ENCODE data around the gene THSD8.
A peak's percentile ranks its signal among the peaks of the same experiment; 100 is the strongest.

DNA sequence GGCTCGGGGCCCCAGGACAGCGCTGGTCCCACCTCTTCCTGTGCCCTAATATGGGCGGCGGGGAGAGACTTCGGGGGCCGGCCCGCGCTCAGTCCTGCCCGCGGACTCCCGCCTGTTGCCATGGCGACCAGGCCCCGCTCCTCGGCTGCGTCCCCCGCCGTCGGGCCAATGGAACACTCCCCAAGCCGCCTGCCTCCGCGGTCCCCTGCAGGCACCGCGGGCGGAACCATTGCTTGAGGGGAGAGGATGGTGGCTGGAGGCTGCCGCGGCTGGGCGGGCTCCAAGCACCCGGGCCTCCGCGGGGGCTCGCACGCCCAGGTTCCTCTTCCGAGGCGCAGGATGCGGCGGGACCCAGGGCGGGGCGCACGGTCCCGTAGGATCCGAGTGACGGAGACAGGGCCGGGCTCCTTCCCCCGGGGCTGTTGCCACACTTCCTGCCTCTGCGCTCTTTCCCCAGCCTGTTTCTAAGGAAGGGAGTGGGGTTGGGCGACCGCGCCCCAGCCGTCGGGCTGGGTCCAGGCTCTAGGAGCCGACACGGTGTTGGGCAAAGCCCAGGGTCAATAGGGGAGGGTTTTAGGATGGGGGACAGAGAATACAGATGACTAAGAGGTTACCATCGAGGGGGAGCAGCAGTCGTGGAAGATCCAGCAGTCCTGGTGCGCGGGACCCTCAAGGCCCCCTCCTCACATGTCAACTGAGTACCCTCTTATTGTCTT, 11.8 kb upstream of the THSD8 start:
- TF ChIP-seq, protein P1, sequence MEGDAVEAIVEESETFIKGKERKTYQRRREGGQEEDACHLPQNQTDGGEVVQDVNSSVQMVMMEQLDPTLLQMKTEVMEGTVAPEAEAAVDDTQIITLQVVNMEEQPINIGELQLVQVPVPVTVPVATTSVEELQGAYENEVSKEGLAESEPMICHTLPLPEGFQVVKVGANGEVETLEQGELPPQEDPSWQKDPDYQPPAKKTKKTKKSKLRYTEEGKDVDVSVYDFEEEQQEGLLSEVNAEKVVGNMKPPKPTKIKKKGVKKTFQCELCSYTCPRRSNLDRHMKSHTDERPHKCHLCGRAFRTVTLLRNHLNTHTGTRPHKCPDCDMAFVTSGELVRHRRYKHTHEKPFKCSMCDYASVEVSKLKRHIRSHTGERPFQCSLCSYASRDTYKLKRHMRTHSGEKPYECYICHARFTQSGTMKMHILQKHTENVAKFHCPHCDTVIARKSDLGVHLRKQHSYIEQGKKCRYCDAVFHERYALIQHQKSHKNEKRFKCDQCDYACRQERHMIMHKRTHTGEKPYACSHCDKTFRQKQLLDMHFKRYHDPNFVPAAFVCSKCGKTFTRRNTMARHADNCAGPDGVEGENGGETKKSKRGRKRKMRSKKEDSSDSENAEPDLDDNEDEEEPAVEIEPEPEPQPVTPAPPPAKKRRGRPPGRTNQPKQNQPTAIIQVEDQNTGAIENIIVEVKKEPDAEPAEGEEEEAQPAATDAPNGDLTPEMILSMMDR (IDR thresholded peaks at IDR 0.05) = no peak
- TF ChIP-seq POLR2A (IDR thresholded peaks at IDR 0.05) = peak; percentile 83 to 91
